Measurements from ENCODE around the gene STAM. TPM values are rescaled to one million over a fixed set of nuclear protein-coding genes. Genes with fewer than 3 reads are reported as not detected.

Gene STAM
- total and polyA plus RNA-seq, 2 donors (not counting 3 experiments of a cell fraction or from before 2014, with no cell fraction given) = 17.7 to 20.0 TPM

DNA sequence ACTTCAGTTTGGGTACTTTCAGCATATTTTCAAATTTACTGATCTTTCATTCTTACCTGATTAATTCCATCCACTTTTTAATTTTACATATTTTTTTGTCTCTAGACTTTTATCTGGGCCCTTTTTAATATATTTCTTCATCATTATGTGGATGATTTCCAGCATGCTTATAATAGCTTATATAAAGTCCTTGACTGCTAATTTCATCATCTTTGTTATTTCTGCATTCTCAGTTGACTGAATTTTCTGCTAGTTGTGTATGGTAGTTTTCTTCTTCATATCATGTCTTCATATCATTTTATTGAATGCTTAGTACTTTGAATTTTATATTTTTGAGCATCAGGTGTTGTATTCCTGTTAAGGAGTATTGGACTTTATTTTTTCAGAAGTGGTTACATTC, 39.6 kb downstream of the STAM start:
- TF ChIP-seq, protein P1, sequence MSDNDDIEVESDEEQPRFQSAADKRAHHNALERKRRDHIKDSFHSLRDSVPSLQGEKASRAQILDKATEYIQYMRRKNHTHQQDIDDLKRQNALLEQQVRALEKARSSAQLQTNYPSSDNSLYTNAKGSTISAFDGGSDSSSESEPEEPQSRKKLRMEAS (IDR thresholded peaks at IDR 0.05; ENCODE audit: insufficient read depth, insufficient read length) = no peak
- TF ChIP-seq MYC (IDR thresholded peaks at IDR 0.05; ENCODE audit: low read depth, low read length) (no peak), JUN (IDR thresholded peaks at IDR 0.05; ENCODE audit: borderline replicate concordance, insufficient read depth, insufficient read length, low read depth) (no peak), EZH2 (IDR thresholded peaks at IDR 0.05; ENCODE audit: borderline replicate concordance, low read depth, low read length, severe bottlenecking) (no peak), GATA2 (IDR thresholded peaks at IDR 0.05; ENCODE audit: insufficient read depth, insufficient read length, low read depth, low read length) (no peak), POLR2AphosphoS5 (IDR thresholded peaks at IDR 0.05; ENCODE audit: insufficient read depth, low read depth, low read length) (no peak), FOS (IDR thresholded peaks at IDR 0.05; ENCODE audit: borderline replicate concordance, insufficient read depth, low read length) (no peak)
- TF ChIP-seq, protein P2, sequence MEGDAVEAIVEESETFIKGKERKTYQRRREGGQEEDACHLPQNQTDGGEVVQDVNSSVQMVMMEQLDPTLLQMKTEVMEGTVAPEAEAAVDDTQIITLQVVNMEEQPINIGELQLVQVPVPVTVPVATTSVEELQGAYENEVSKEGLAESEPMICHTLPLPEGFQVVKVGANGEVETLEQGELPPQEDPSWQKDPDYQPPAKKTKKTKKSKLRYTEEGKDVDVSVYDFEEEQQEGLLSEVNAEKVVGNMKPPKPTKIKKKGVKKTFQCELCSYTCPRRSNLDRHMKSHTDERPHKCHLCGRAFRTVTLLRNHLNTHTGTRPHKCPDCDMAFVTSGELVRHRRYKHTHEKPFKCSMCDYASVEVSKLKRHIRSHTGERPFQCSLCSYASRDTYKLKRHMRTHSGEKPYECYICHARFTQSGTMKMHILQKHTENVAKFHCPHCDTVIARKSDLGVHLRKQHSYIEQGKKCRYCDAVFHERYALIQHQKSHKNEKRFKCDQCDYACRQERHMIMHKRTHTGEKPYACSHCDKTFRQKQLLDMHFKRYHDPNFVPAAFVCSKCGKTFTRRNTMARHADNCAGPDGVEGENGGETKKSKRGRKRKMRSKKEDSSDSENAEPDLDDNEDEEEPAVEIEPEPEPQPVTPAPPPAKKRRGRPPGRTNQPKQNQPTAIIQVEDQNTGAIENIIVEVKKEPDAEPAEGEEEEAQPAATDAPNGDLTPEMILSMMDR (IDR thresholded peaks at IDR 0.05; ENCODE audit: extremely low read depth in 1 of 2, insufficient read depth in 1 of 2, low read depth in 1 of 2, low read length in 2 of 2) = no peak
- BruUV-seq (replicated peaks) = no TSS peak
- intact Hi-C loops (cut with micrococcal nuclease) = no loop called here
- POLR2A ChIA-PET = no interaction called here
- no peak overlapping the region for H3K4me2 ChIP-seq (ENCODE audit: insufficient read depth, low read length)
- dilution Hi-C loops (cut with MboI; ENCODE audit: extremely low pct_ligation_motif_present, low sequenced_read_pairs) = no loop called here
- no peak overlapping the region for H3K4me3 ChIP-seq (replicated peaks in 1 of 3; ENCODE audit: insufficient read depth in 1 of 3, low read depth in 1 of 3, low read length in 3 of 3)
- DNase-seq (ENCODE audit: low read depth, low spot score) (no peak), FAIRE-seq (no peak)
- H3K36me3 ChIP-seq (ENCODE audit: control insufficient read depth in 2 of 2, extremely low read depth in 1 of 2, insufficient read depth in 2 of 2, low read length in 2 of 2) = no peaks in the 10 kb centered on the region
- no peak overlapping the region for H3K9ac ChIP-seq (replicated peaks; ENCODE audit: extremely low read depth, insufficient read depth, low read length)
- no peaks in the 10 kb centered on the region for H3K27me3 ChIP-seq (ENCODE audit: control insufficient read depth in 2 of 2, insufficient read depth in 2 of 2, low read length in 2 of 2)
- H3K79me2 ChIP-seq (ENCODE audit: control insufficient read depth, insufficient read depth, low read length) = peaks cover 47% of the 10 kb centered on the region
- peaks cover 2% of the 10 kb centered on the region for H3K9me1 ChIP-seq (replicated peaks; ENCODE audit: control insufficient read depth, extremely low read depth, insufficient read depth, low read length)
- peaks cover 2% of the 10 kb centered on the region for H3K4me1 ChIP-seq (ENCODE audit: control insufficient read depth, extremely low read depth, insufficient read depth, low read length)
- no peaks in the 10 kb centered on the region for H3K9me3 ChIP-seq (replicated peaks; ENCODE audit: control insufficient read depth, insufficient read depth, low read length)
- H3K27ac ChIP-seq (ENCODE audit: insufficient read depth, low read depth, low read length) = no peak overlapping the region
- no peaks in the 10 kb centered on the region for H4K20me1 ChIP-seq (replicated peaks; ENCODE audit: control insufficient read depth, extremely low read depth, insufficient read depth, low read length)
- CTCF ChIA-PET = interaction anchor here (0.9 kb wide), 1 partner anchor 9 kb away, joined by 3 read pairs; no protein-coding TSS in a partner anchor
- no peak overlapping the region for H2AFZ ChIP-seq (ENCODE audit: low read depth, low read length)
